ENCODE data around the gene FPR2. TPM values are rescaled to one million over a fixed set of nuclear protein-coding genes. Genes with fewer than 3 reads are reported as not detected.

The FPR2 gene
- total and polyA plus RNA-seq, 2 donors (not counting 3 experiments of a cell fraction or from before 2014, with no cell fraction given) = not detected

DNA sequence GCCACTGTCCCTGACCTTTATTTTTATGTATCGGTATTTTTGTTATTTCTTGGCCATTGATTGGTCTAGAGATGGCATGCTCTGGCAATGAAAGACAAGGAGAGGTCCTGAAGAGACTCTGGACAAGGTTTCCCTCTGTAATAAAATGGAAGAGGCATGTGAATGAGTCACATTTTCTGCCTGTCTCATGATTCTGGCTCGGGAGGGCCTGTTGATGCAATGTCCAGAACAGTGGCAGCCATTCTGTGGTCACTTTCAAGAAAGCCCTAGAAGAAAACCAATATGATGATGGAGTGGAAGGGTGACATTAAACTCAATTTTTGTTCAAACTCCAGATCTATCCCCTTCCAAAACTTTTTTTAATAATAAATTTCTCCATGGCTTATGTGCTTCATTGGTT, 32.0 kb downstream of the FPR2 start:
- ChIA-PET POLR2A (no interaction called here), CTCF (no interaction called here)
- H3K4me1 ChIP-seq (ENCODE audit: control insufficient read depth, extremely low read depth, insufficient read depth, low read length) = no peaks in the 10 kb centered on the region
- no peak for FAIRE-seq
- no peak overlapping the region for H3K9ac ChIP-seq (replicated peaks; ENCODE audit: extremely low read depth, insufficient read depth, low read length)
- peaks cover 2% of the 10 kb centered on the region for H3K9me3 ChIP-seq (replicated peaks; ENCODE audit: control insufficient read depth, insufficient read depth, low read length)
- BruUV-seq (replicated peaks) = no TSS peak
- no peak overlapping the region for H2AFZ ChIP-seq (ENCODE audit: low read depth, low read length)
- no peaks in the 10 kb centered on the region for H4K20me1 ChIP-seq (replicated peaks; ENCODE audit: control insufficient read depth, extremely low read depth, insufficient read depth, low read length)
- intact Hi-C loops (cut with micrococcal nuclease) = no loop called here
- no peak for DNase-seq (ENCODE audit: low read depth, low spot score)
- no peaks in the 10 kb centered on the region for H3K9me1 ChIP-seq (replicated peaks; ENCODE audit: control insufficient read depth, extremely low read depth, insufficient read depth, low read length)
- H3K4me3 ChIP-seq (replicated peaks in 1 of 3; ENCODE audit: insufficient read depth in 1 of 3, low read depth in 1 of 3, low read length in 3 of 3) = no peak overlapping the region
- H3K27ac ChIP-seq (ENCODE audit: insufficient read depth, low read depth, low read length) = no peak overlapping the region
- dilution Hi-C loops (cut with MboI; ENCODE audit: extremely low pct_ligation_motif_present, low sequenced_read_pairs) = no loop called here
- TF ChIP-seq MYC (IDR thresholded peaks at IDR 0.05; ENCODE audit: low read depth, low read length) (no peak), FOS (IDR thresholded peaks at IDR 0.05; ENCODE audit: borderline replicate concordance, insufficient read depth, low read length) (no peak), POLR2AphosphoS5 (IDR thresholded peaks at IDR 0.05; ENCODE audit: insufficient read depth, low read depth, low read length) (no peak), POLR2A (IDR thresholded peaks at IDR 0.05; ENCODE audit: low read depth, low read length) (no peak), GATA2 (IDR thresholded peaks at IDR 0.05; ENCODE audit: insufficient read depth, insufficient read length, low read depth, low read length) (no peak), EZH2 (IDR thresholded peaks at IDR 0.05; ENCODE audit: borderline replicate concordance, low read depth, low read length, severe bottlenecking) (no peak), MAX (IDR thresholded peaks at IDR 0.05; ENCODE audit: insufficient read depth, insufficient read length) (no peak), JUN (IDR thresholded peaks at IDR 0.05; ENCODE audit: borderline replicate concordance, insufficient read depth, insufficient read length, low read depth) (no peak)
- TF ChIP-seq, protein P1, sequence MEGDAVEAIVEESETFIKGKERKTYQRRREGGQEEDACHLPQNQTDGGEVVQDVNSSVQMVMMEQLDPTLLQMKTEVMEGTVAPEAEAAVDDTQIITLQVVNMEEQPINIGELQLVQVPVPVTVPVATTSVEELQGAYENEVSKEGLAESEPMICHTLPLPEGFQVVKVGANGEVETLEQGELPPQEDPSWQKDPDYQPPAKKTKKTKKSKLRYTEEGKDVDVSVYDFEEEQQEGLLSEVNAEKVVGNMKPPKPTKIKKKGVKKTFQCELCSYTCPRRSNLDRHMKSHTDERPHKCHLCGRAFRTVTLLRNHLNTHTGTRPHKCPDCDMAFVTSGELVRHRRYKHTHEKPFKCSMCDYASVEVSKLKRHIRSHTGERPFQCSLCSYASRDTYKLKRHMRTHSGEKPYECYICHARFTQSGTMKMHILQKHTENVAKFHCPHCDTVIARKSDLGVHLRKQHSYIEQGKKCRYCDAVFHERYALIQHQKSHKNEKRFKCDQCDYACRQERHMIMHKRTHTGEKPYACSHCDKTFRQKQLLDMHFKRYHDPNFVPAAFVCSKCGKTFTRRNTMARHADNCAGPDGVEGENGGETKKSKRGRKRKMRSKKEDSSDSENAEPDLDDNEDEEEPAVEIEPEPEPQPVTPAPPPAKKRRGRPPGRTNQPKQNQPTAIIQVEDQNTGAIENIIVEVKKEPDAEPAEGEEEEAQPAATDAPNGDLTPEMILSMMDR (IDR thresholded peaks at IDR 0.05; ENCODE audit: extremely low read depth in 1 of 2, insufficient read depth in 1 of 2, low read depth in 1 of 2, low read length in 2 of 2) = no peak
- no peaks in the 10 kb centered on the region for H3K79me2 ChIP-seq (ENCODE audit: control insufficient read depth, insufficient read depth, low read length)
- H3K4me2 ChIP-seq (ENCODE audit: insufficient read depth, low read length) = no peak overlapping the region
- no peaks in the 10 kb centered on the region for H3K36me3 ChIP-seq (ENCODE audit: control insufficient read depth in 2 of 2, extremely low read depth in 1 of 2, insufficient read depth in 2 of 2, low read length in 2 of 2)
- no peaks in the 10 kb centered on the region for H3K27me3 ChIP-seq (ENCODE audit: control insufficient read depth in 2 of 2, insufficient read depth in 2 of 2, low read length in 2 of 2)

All from endothelial cell of umbilical vein (primary cell).